Lung (tissue), 12 donors: Measurements from ENCODE around the gene CFAP74. TPM values are rescaled to one million over a fixed set of nuclear protein-coding genes. Genes with fewer than 3 reads are reported as not detected.

Experiments used
- ATAC-seq: fragments of 200-7000 bp; cut with Tn5 transposase; one replicate; pipeline ENCODE4 v1.9.1; 2020; ENCODE audit warnings: moderate number of reproducible peaks; ENCODE audit not compliant: insufficient read depth, low FRiP score
- DNase-seq, 3 donors: peaks; one replicate each; pipeline ENCODE4 v3.0.0-alpha.2; 2013 to 2017
- H3K27ac ChIP-seq, 2 donors: one replicate each; pipeline ENCODE4 v1.5.1; 2013; ENCODE audit warnings: mild to moderate bottlenecking in 2 of 2, moderate library complexity in 2 of 2, control low read depth in 1 of 2, inconsistent platforms in 1 of 2, low read depth in 1 of 2, low read length in 1 of 2
- H3K27me3 ChIP-seq, 3 donors: one replicate each; pipeline ENCODE4 v1.5.1; 2013; ENCODE audit warnings: low read length in 2 of 3; ENCODE audit not compliant: control insufficient read depth in 3 of 3, insufficient read depth in 3 of 3
- H3K36me3 ChIP-seq, 4 donors: one replicate each; pipeline ENCODE4 v1.5.1; 2013; ENCODE audit warnings: low read length in 4 of 4, mild to moderate bottlenecking in 1 of 4, moderate library complexity in 1 of 4; ENCODE audit not compliant: control insufficient read depth in 4 of 4, insufficient read depth in 4 of 4
- H3K4me1 ChIP-seq, 5 donors: one replicate each; pipeline ENCODE4 v1.5.1; 2013; ENCODE audit warnings: low read length in 5 of 5, mild to moderate bottlenecking in 2 of 5, moderate library complexity in 1 of 5; ENCODE audit not compliant: control insufficient read depth in 5 of 5, insufficient read depth in 5 of 5
- H3K4me3 ChIP-seq: one replicate; pipeline ENCODE4 v1.5.1; 2013; ENCODE audit warnings: mild to moderate bottlenecking, control low read depth, moderate library complexity
- H3K9ac ChIP-seq, 2 donors: one replicate each; pipeline ENCODE4 v1.5.1; 2013; ENCODE audit warnings: low read length in 2 of 2, control low read depth in 1 of 2; ENCODE audit not compliant: insufficient read depth in 1 of 2
- H3K9me3 ChIP-seq, 4 donors: one replicate each; pipeline ENCODE4 v1.5.1; 2013; ENCODE audit warnings: low read length in 3 of 4, mild to moderate bottlenecking in 1 of 4, moderate library complexity in 1 of 4; ENCODE audit not compliant: control insufficient read depth in 4 of 4, insufficient read depth in 3 of 4
- CTCF ChIP-seq: IDR thresholded peaks from 2 replicates; pipeline ENCODE4 v1.5.1; 2012; ENCODE audit warnings: mild to moderate bottlenecking; ENCODE audit errors: control extremely low read depth, extremely low read depth
- WGBS, 2 donors: extraction: QIAGEN DNeasy Blood & Tissue Kit; methylation state at CpG; one replicate each; pipeline ENCODE4 v1.1.7; 2013; 5-methylcytosine and 5-hydroxymethylcytosine counted together
- polyA plus RNA-seq, 2 donors: library from polyadenylated mRNA; stranded (reverse); fragments of 200-250 nt; gene quantifications; one replicate each; pipeline ENCODE4 v1.2.1, GENCODE V29; 2013
- total RNA-seq, 2 donors: library from RNA; depleted of rRNA in 1 of 2; stranded (reverse); fragments of >200 nt in 1 of 2; gene quantifications; one replicate each; pipeline ENCODE4 v1.2.1, GENCODE V29; 2014 to 2021
- donor health status: control.
- donor health status: control.
- donor health status: Bipolar disorder and iron deficiency.
- donor health status: healthy.
- donor health status: DM: yes; HTN: yes; CAD: no.

The CFAP74 gene
- total and polyA plus RNA-seq, 4 donors = 3.1 to 20.8 (median 5.3) TPM

- ATAC-seq = no peak
Measured at GRCh38 chr1:1957533-1957961, 46.0 kb downstream of the CFAP74 start.

GRCh38 chr1:1956586-1957532 is 46.7 kb downstream of the CFAP74 start:
- TF ChIP-seq CTCF = no peak
- no peak overlapping the region for H3K4me3 ChIP-seq
- ATAC-seq = no peak
- no peak overlapping the region for H3K9ac ChIP-seq
- no peak overlapping the region for H3K27ac ChIP-seq
- H3K9me3 ChIP-seq = no peaks in the 10 kb centered on the region
- peaks cover 0 to 13% (median 0%) of the 10 kb centered on the region in 5 donors for H3K4me1 ChIP-seq
- WGBS, 2 donors = 92 to 95% methylated on average over 38 of the region's 38 CpGs
- H3K27me3 ChIP-seq = no peaks in the 10 kb centered on the region
- H3K36me3 ChIP-seq = no peaks in the 10 kb centered on the region
- DNase-seq = no peak

More at GRCh38 chr1:1957533-1957961, 46.0 kb downstream of the CFAP74 start:
- 82 to 83% methylated on average over 21 to 22 of the region's 22 CpGs for WGBS, 2 donors
- H3K27me3 ChIP-seq = no peaks in the 10 kb centered on the region
- H3K4me1 ChIP-seq = peaks cover 0 to 13% (median 0%) of the 10 kb centered on the region in 5 donors
- no peak overlapping the region for H3K27ac ChIP-seq
- TF ChIP-seq CTCF = no peak
- no peak overlapping the region for H3K9ac ChIP-seq
- DNase-seq = no peak
- H3K36me3 ChIP-seq = no peaks in the 10 kb centered on the region
- H3K9me3 ChIP-seq = no peaks in the 10 kb centered on the region
- H3K4me3 ChIP-seq = no peak overlapping the region

- Histone ChIP-seq H3K9ac (no peak overlapping the region), H3K4me3 (no peak overlapping the region), H3K27me3 (no peaks in the 10 kb centered on the region), H3K36me3 (no peaks in the 10 kb centered on the region), H3K27ac (no peak overlapping the region), H3K4me1 (peaks cover 0 to 13% (median 0%) of the 10 kb centered on the region in 5 donors), H3K9me3 (no peaks in the 10 kb centered on the region)
- DNase-seq = peak in 1 of 3 donors; percentile 6
- TF ChIP-seq CTCF = no peak
- ATAC-seq = no peak
- 83 to 84% methylated on average over 7 of the region's 7 CpGs for WGBS, 2 donors
Measured at GRCh38 chr1:1956101-1956500, 47.5 kb downstream of the CFAP74 start.
